Measurements from ENCODE around the gene OR6P1. TPM values are rescaled to one million over a fixed set of nuclear protein-coding genes. Genes with fewer than 3 reads are reported as not detected.

Gene OR6P1
- total RNA-seq, 1 donor from 2014 or later: not detected

DNA sequence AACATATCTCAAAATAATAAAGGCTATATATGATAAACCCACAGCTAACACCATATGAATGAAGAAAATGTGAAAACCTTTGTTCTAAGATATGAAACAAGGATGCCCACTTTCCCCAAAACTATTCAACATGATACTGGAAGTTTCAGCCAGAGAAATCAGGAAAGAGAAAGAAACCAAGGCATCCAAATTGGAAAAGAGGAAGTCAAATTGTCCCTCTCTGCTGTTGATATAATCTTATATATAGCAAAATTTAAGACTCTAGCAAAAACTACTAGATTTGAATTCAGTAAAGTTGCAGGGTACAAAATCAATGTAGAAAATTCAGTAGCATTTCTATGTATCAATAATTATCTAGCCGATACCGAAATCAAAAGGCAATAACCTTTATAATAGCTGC is 30.4 kb upstream of the OR6P1 start:
- no peak overlapping the region for H3K4me3 Mint-ChIP-seq (ENCODE audit: unreplicated experiment)
- H3K36me3 Mint-ChIP-seq (ENCODE audit: low read depth): no peaks in the 10 kb centered on the region
- TF ChIP-seq, protein P1, sequence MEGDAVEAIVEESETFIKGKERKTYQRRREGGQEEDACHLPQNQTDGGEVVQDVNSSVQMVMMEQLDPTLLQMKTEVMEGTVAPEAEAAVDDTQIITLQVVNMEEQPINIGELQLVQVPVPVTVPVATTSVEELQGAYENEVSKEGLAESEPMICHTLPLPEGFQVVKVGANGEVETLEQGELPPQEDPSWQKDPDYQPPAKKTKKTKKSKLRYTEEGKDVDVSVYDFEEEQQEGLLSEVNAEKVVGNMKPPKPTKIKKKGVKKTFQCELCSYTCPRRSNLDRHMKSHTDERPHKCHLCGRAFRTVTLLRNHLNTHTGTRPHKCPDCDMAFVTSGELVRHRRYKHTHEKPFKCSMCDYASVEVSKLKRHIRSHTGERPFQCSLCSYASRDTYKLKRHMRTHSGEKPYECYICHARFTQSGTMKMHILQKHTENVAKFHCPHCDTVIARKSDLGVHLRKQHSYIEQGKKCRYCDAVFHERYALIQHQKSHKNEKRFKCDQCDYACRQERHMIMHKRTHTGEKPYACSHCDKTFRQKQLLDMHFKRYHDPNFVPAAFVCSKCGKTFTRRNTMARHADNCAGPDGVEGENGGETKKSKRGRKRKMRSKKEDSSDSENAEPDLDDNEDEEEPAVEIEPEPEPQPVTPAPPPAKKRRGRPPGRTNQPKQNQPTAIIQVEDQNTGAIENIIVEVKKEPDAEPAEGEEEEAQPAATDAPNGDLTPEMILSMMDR (IDR thresholded peaks at IDR 0.05): no peak
- H3K4me1 Mint-ChIP-seq (ENCODE audit: low read depth): no peaks in the 10 kb centered on the region
- H3K9me3 Mint-ChIP-seq (ENCODE audit: low read depth): peaks cover 24% of the 10 kb centered on the region
- H3K27ac Mint-ChIP-seq (ENCODE audit: unreplicated experiment): no peak overlapping the region
- H3K27me3 Mint-ChIP-seq (ENCODE audit: low read depth): peaks cover 4% of the 10 kb centered on the region
- DNase-seq (ENCODE audit: low spot score): no peak

GRCh38 chr1:158586942-158587341 is 16.6 kb upstream of the OR6P1 start:
- Mint-ChIP-seq H3K9me3 (ENCODE audit: low read depth) (peaks cover 10% of the 10 kb centered on the region), H3K36me3 (ENCODE audit: low read depth) (no peaks in the 10 kb centered on the region), H3K4me1 (ENCODE audit: low read depth) (no peaks in the 10 kb centered on the region), H3K4me3 (ENCODE audit: unreplicated experiment) (no peak overlapping the region), H3K27ac (ENCODE audit: unreplicated experiment) (no peak overlapping the region), H3K27me3 (ENCODE audit: low read depth) (no peaks in the 10 kb centered on the region)
- TF ChIP-seq, protein P1 (IDR thresholded peaks at IDR 0.05): no peak
- no peak for DNase-seq (ENCODE audit: low spot score)

GRCh38 chr1:158583962-158584361 is 13.6 kb upstream of the OR6P1 start:
- no peak for DNase-seq (ENCODE audit: low spot score)
- H3K27me3 Mint-ChIP-seq (ENCODE audit: low read depth): no peaks in the 10 kb centered on the region
- H3K4me3 Mint-ChIP-seq (ENCODE audit: unreplicated experiment): no peak overlapping the region
- H3K4me1 Mint-ChIP-seq (ENCODE audit: low read depth): no peaks in the 10 kb centered on the region
- no peaks in the 10 kb centered on the region for H3K36me3 Mint-ChIP-seq (ENCODE audit: low read depth)
- H3K27ac Mint-ChIP-seq (ENCODE audit: unreplicated experiment): no peak overlapping the region
- H3K9me3 Mint-ChIP-seq (ENCODE audit: low read depth): peaks cover 9% of the 10 kb centered on the region
- TF ChIP-seq, protein P1 (IDR thresholded peaks at IDR 0.05): no peak

DNA sequence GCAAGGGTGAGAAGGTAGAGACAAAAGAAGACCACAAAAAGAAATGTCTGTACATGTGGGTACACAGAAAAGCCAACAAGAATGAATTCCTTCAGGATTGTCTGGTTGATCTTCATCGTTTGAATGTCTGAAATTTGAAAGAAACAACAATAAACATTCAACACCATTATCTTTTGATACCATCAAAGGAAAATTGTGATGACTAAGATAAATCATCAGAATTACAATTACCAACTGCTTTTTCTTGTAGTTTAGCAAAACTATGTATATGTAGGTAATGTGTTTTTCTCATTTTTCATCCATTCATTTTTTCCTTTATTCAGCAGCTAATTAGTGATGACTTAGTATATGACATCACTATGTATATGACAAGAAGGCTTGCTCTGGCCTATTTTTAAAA is 9.4 kb upstream of the OR6P1 start, which contains the start of gene OR10X1:
TSS of gene OR10X1 (minus strand) at position 167 of the 400 bp plus-strand sequence. CDS start at position 167, 0 bp downstream.
- TF ChIP-seq, protein P1 (IDR thresholded peaks at IDR 0.05): no peak
- peaks cover 1% of the 10 kb centered on the region for H3K27me3 Mint-ChIP-seq (ENCODE audit: low read depth)
- no peak within 1 kb of the TSS for H3K27ac Mint-ChIP-seq (ENCODE audit: unreplicated experiment)
- no peaks in the 10 kb centered on the region for H3K36me3 Mint-ChIP-seq (ENCODE audit: low read depth)
- no peaks in the 10 kb centered on the region for H3K4me1 Mint-ChIP-seq (ENCODE audit: low read depth)
- DNase-seq (ENCODE audit: low spot score): no peak
- no peak within 1 kb of the TSS for H3K4me3 Mint-ChIP-seq (ENCODE audit: unreplicated experiment)
- H3K9me3 Mint-ChIP-seq (ENCODE audit: low read depth): no peaks in the 10 kb centered on the region

DNA sequence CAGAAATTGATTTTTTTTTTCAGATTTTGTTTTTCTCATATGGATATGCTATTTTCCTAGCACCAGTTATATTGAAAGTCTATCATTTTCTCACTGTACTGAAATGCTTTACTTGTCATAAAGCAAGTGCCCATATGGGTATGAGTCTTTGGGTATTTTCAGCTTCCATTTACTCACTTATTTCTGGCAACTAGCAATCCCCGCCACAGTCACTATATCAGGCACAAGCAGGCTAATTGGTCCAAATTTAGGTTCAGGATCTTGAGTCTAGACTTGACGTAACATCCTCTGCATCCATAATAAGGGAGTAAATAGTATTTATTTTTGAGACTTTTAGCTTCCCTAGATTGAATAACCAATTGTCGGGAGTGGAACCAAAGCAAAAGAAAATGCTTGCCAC is 7.2 kb upstream of the OR6P1 start:
- H3K4me1 Mint-ChIP-seq (ENCODE audit: low read depth): no peaks in the 10 kb centered on the region
- TF ChIP-seq, protein P1 (IDR thresholded peaks at IDR 0.05): no peak

More for the DNA sequence above, 7.2 kb upstream of the OR6P1 start:
- H3K36me3 Mint-ChIP-seq (ENCODE audit: low read depth): no peaks in the 10 kb centered on the region
- DNase-seq (ENCODE audit: low spot score): no peak
- peaks cover 3% of the 10 kb centered on the region for H3K27me3 Mint-ChIP-seq (ENCODE audit: low read depth)
- no peaks in the 10 kb centered on the region for H3K9me3 Mint-ChIP-seq (ENCODE audit: low read depth)
- no peak overlapping the region for H3K27ac Mint-ChIP-seq (ENCODE audit: unreplicated experiment)
- H3K4me3 Mint-ChIP-seq (ENCODE audit: unreplicated experiment): no peak overlapping the region
